Measurements from ENCODE around the gene EFNB1.

Gene EFNB1

DNA sequence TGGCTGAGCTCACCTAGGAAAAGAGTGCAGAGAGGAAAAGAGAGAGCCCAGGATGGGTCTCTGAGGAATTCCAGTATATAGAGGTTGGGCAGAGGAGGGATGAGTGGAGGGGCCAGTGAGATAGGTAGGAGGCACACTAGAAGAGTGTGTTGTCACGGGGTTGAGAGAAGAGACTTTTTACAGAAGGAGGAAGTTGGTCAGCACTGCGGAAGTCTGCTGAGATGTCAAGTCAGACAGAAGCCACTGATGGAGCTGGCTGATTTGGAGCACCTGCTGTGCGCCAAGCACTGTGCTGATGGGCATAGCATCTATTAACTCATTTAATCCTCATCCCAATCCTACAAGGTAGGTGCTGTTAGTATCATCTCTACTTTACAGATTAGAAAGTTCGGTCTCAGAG is 60.4 kb downstream of the EFNB1 start:
- DNase-seq (ENCODE audit: low read depth), result no peak
